Ishikawa (cell line): ENCODE results near the gene ABCB6.

Source experiments
- CEBPB ChIP-seq: IDR thresholded peaks from 2 replicates; pipeline ENCODE4 v1.6.1; 2012
- CREB1 ChIP-seq: IDR thresholded peaks from 2 replicates; pipeline ENCODE4 v1.6.1; 2012; ENCODE audit warnings: low read depth
- EP300 ChIP-seq: IDR thresholded peaks from 2 replicates; pipeline ENCODE4 v1.6.1; 2012; ENCODE audit warnings: borderline replicate concordance
- FOXM1 ChIP-seq: IDR thresholded peaks from 2 replicates; pipeline ENCODE4 v1.6.1; 2012; ENCODE audit warnings: low read depth, borderline replicate concordance
- RAD21 ChIP-seq: IDR thresholded peaks from 2 replicates; pipeline ENCODE4 v1.6.1; 2012; ENCODE audit warnings: low read depth
- YY1 ChIP-seq: IDR thresholded peaks from 2 replicates; pipeline ENCODE4 v1.6.1; 2012; ENCODE audit warnings: low read depth
- ZBTB7A ChIP-seq: IDR thresholded peaks from 2 replicates; pipeline ENCODE4 v1.6.1; 2012; ENCODE audit warnings: low read depth
- TF ChIP-seq, protein P1 (sequence below): IDR thresholded peaks from 2 replicates; pipeline ENCODE4 v1.6.1; 2012; ENCODE audit warnings: low read depth, mild to moderate bottlenecking
- TF ChIP-seq, protein P2 (sequence below): IDR thresholded peaks from 2 replicates; pipeline ENCODE4 v1.6.1; 2012

- no peak for TF ChIP-seq CEBPB
- TF ChIP-seq, protein P1, sequence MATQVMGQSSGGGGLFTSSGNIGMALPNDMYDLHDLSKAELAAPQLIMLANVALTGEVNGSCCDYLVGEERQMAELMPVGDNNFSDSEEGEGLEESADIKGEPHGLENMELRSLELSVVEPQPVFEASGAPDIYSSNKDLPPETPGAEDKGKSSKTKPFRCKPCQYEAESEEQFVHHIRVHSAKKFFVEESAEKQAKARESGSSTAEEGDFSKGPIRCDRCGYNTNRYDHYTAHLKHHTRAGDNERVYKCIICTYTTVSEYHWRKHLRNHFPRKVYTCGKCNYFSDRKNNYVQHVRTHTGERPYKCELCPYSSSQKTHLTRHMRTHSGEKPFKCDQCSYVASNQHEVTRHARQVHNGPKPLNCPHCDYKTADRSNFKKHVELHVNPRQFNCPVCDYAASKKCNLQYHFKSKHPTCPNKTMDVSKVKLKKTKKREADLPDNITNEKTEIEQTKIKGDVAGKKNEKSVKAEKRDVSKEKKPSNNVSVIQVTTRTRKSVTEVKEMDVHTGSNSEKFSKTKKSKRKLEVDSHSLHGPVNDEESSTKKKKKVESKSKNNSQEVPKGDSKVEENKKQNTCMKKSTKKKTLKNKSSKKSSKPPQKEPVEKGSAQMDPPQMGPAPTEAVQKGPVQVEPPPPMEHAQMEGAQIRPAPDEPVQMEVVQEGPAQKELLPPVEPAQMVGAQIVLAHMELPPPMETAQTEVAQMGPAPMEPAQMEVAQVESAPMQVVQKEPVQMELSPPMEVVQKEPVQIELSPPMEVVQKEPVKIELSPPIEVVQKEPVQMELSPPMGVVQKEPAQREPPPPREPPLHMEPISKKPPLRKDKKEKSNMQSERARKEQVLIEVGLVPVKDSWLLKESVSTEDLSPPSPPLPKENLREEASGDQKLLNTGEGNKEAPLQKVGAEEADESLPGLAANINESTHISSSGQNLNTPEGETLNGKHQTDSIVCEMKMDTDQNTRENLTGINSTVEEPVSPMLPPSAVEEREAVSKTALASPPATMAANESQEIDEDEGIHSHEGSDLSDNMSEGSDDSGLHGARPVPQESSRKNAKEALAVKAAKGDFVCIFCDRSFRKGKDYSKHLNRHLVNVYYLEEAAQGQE: no peak
- TF ChIP-seq RAD21: no peak
- TF ChIP-seq ZBTB7A: no peak
- TF ChIP-seq CREB1: no peak
- TF ChIP-seq EP300: no peak
- TF ChIP-seq FOXM1: no peak
- TF ChIP-seq YY1: no peak
- TF ChIP-seq, protein P2, sequence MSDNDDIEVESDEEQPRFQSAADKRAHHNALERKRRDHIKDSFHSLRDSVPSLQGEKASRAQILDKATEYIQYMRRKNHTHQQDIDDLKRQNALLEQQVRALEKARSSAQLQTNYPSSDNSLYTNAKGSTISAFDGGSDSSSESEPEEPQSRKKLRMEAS: no peak
Observed at GRCh38 chr2:219209236-219210195, 9.2 kb downstream of the ABCB6 start.
